ENCODE data around the gene MRPS34. TPM values are rescaled to one million over a fixed set of nuclear protein-coding genes. Genes with fewer than 3 reads are reported as not detected.

Gene MRPS34
- total and polyA plus RNA-seq, 7 donors: 56.3 to 172 (median 75.1) TPM

DNA sequence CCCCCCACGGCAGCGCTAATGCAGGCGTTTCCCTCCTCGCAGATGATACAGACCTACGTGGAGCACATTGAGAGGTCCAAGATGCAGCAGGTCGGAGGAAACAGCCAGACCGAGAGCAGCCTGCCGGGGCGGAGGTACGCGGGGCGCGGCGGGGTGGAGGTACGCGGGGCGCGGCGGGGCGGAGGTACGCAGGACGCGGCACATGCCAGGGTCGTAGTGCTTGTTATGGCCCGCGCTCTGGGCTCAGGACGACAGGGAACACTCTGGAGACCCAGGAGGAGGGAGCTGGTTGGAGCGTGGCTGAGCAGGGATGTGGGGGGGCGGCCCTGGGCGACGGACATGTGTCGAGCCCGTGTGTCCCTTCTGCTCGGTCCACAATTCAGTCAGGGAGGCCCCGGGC lies 43.5 kb downstream of the MRPS34 start:
- no peak overlapping the region for H3K27ac ChIP-seq

DNA sequence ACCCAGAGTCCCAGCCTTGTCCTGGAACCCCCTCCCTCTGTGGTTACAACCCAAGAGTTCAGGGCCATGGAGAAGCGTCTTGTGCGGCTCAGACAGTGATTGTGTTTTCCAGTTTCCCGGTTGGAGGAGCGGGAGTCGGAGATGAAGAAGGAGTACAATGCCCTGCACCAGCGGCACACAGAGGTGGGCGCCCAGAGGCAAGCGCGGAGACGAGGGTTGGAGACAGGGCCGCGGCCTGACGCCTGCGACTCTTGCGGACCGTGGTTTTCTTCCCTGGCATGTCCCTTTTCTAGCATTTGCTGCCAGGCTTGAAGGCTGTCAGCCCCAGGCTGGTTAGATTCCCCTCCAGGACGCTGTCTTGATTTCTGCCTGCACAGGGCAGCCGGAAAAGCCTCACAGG lies 43.9 kb downstream of the MRPS34 start:
- no peak for ATAC-seq
- 96 to 98% (median 96%) methylated on average over 18 of the region's 18 CpGs for WGBS, 3 donors
- no peaks in the 10 kb centered on the region for H3K27me3 ChIP-seq (ENCODE audit: insufficient read depth in 3 of 3, low read length in 2 of 3)
- no peak overlapping the region for H3K4me3 ChIP-seq
- intact Hi-C loops (cut with DNase I): no loop called here
- TF ChIP-seq, protein P1, sequence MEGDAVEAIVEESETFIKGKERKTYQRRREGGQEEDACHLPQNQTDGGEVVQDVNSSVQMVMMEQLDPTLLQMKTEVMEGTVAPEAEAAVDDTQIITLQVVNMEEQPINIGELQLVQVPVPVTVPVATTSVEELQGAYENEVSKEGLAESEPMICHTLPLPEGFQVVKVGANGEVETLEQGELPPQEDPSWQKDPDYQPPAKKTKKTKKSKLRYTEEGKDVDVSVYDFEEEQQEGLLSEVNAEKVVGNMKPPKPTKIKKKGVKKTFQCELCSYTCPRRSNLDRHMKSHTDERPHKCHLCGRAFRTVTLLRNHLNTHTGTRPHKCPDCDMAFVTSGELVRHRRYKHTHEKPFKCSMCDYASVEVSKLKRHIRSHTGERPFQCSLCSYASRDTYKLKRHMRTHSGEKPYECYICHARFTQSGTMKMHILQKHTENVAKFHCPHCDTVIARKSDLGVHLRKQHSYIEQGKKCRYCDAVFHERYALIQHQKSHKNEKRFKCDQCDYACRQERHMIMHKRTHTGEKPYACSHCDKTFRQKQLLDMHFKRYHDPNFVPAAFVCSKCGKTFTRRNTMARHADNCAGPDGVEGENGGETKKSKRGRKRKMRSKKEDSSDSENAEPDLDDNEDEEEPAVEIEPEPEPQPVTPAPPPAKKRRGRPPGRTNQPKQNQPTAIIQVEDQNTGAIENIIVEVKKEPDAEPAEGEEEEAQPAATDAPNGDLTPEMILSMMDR (IDR thresholded peaks at IDR 0.05): no peak
- H3K4me1 ChIP-seq: no peaks in the 10 kb centered on the region
- H3K27ac ChIP-seq: no peak overlapping the region
- H3K36me3 ChIP-seq (ENCODE audit: insufficient read depth in 1 of 2, low read depth in 1 of 2): peaks cover 0 to 81% of the 10 kb centered on the region in 2 donors
- H3K9me3 ChIP-seq: no peaks in the 10 kb centered on the region
- no peak for DNase-seq

More for the DNA sequence above, 43.5 kb downstream of the MRPS34 start:
- no peak for DNase-seq
- Histone ChIP-seq H3K4me1 (no peaks in the 10 kb centered on the region), H3K9me3 (no peaks in the 10 kb centered on the region), H3K27me3 (ENCODE audit: insufficient read depth in 3 of 3, low read length in 2 of 3) (no peaks in the 10 kb centered on the region), H3K4me3 (no peak overlapping the region), H3K36me3 (ENCODE audit: insufficient read depth in 1 of 2, low read depth in 1 of 2) (peaks cover 0 to 83% of the 10 kb centered on the region in 2 donors)
- ATAC-seq: no peak
- intact Hi-C loops (cut with DNase I): no loop called here
- TF ChIP-seq, protein P1 (IDR thresholded peaks at IDR 0.05): no peak
- 92 to 94% (median 94%) methylated on average over 35 of the region's 35 CpGs for WGBS, 3 donors

DNA sequence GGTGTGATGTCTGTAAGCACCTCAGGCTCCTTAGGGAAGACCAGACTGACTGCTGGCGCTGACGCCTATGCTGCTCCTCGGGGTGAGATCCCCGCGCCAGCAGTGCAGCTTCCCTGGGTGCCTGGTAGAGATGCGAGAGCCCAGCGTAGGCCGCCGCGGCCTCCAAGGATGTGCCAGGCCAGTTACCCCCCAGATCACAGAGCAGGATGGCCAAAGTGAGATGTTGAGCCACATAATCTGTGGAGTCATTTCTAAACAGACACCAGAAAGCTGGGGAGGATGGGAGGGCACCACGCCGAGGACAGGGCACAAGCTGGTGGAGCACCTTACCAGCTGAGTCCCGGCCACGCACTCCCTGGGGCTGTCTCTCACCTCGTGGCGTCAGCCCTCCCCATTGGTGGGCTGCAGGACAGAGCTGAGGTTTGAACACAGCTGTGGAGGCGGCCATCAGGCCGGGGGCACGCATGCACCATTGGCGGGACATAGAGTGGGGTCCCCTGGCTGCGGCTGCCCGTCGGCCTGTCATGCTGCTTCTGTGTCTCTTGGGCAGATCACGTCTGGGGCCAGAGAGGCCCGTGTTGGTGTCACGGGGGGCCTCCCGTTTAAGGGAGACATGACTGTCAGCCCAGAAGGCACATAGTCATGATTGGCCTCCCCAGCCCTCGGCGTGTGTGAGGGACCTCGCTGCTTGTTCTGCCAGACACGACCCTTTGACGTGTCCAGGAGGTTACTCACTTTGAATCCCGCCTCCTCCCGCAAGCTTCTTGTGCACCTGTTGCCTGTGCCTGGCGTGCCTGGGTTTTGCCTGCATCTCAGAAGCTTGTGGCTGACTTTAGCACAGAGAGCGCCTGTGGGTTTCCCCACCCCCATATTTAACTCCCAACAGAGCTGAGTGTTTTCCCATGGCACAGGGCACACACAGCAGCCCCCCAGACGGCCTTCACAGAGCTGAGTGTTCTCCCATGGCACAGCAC lies 45.0 kb downstream of the MRPS34 start:
- H3K36me3 ChIP-seq (ENCODE audit: insufficient read depth in 1 of 2, low read depth in 1 of 2): peaks cover 0 to 70% of the 10 kb centered on the region in 2 donors
- peaks cover 9% of the 10 kb centered on the region for H3K4me1 ChIP-seq
- H3K9me3 ChIP-seq: no peaks in the 10 kb centered on the region
- WGBS, 3 donors: 86 to 90% (median 89%) methylated on average over 35 to 37 of the region's 37 CpGs
- no peak overlapping the region for H3K4me3 ChIP-seq
- intact Hi-C loops (cut with DNase I): no loop called here
- TF ChIP-seq, protein P1 (IDR thresholded peaks at IDR 0.05): no peak
- no peaks in the 10 kb centered on the region for H3K27me3 ChIP-seq (ENCODE audit: insufficient read depth in 3 of 3, low read length in 2 of 3)
- DNase-seq (no peak), ATAC-seq (no peak)
- H3K27ac ChIP-seq: no peak overlapping the region

DNA sequence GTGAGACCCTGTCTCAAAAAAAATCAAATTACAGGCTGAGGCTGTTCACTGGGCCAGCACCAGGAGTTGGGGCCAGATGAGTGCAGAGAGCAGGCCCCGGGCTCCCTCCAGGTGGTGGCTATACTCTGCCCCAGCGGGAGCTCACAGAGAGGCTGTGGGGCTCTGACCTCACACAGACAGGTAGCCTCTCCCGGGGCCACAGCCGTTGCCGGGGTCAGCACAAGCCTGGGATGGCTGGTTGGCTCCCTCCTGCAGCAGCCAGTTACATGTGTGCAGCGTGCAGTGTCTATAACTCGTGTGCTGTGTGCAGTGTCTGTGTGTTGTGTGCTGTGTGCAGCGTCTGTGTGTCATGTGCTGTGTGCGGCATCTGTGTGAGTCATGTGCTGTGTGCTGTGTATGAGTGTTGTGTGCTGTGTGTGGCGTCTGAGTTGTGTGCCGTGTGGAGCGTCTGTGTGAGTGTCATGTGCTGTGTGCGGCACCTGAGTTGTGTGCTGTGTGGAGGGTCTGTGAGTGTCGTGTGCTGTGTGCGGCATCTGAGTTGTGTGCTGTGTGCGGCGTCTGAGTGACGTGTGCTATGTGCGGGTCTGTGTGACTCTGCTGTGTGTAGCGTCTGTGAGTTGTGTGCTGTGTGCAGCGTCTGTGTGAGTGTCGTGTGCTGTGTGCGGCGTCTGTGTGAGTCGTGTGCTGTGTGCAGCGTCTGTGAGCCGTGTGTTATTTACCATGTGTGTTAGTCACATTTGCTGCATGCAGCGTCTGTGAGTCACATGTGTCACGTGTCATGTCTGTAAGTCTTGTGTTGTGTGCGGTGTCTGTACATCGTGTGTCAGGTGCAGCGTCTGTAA lies 46.1 kb downstream of the MRPS34 start:
- H3K27ac ChIP-seq: no peak overlapping the region
- H3K4me1 ChIP-seq: peaks cover 16% of the 10 kb centered on the region
- DNase-seq (no peak), ATAC-seq (no peak)
- no peaks in the 10 kb centered on the region for H3K9me3 ChIP-seq
- intact Hi-C loops (cut with DNase I): no loop called here
- 94 to 95% (median 95%) methylated on average over 32 of the region's 32 CpGs for WGBS, 3 donors
- no peaks in the 10 kb centered on the region for H3K27me3 ChIP-seq (ENCODE audit: insufficient read depth in 3 of 3, low read length in 2 of 3)
- TF ChIP-seq, protein P1 (IDR thresholded peaks at IDR 0.05): no peak
- H3K4me3 ChIP-seq: no peak overlapping the region
- peaks cover 0 to 59% of the 10 kb centered on the region in 2 donors for H3K36me3 ChIP-seq (ENCODE audit: insufficient read depth in 1 of 2, low read depth in 1 of 2)
